Sciatic nerve (tissue), 1 donor: ENCODE data around the gene FAM153A. TPM values are rescaled to one million over a fixed set of nuclear protein-coding genes. Genes with fewer than 3 reads are reported as not detected.

Experiments
- total RNA-seq: library from RNA; stranded (reverse); fragmentation: NEBNext Ultra II Directional; extraction: Animal tissue kit (Norgen Biotek cat#: 25700); gene quantifications from one replicate; pipeline ENCODE4 v1.2.1, GENCODE V29; 2021
- donor health status: DM: no; HTN: no; CAD: no.

The FAM153A gene
- total RNA-seq, 1 donor from 2014 or later: 3.0 TPM

Other genes with a start within 250 kb of the FAM153A start
- 113 TPM for gene FAM193B, start 228.3 kb downstream of the FAM153A start, total RNA-seq
- gene TMED9, start 190.7 kb downstream of the FAM153A start, total RNA-seq: 81.0 TPM
- 16.5 TPM for gene B4GALT7, start 182.8 kb downstream of the FAM153A start, total RNA-seq
- not detected for gene PROP1, start 213.3 kb upstream of the FAM153A start, total RNA-seq